Smooth muscle cell (in vitro differentiated cells): ENCODE data around the gene ALPL. TPM values are rescaled to one million over a fixed set of nuclear protein-coding genes. Genes with fewer than 3 reads are reported as not detected.

Experiments
- DNase-seq: peaks from one replicate; lab custom pipeline; 2025; ENCODE audit not compliant: unreplicated experiment; lab: John Stamatoyannopoulos, UW
- H2AFZ ChIP-seq: fragments of 200-600 bp; sonication (generic); 2 replicates; pipeline ENCODE4 v1.6.0; 2016; ENCODE audit warnings: antibody characterized with exemption, low read depth, mild to moderate bottlenecking
- H3F3A ChIP-seq: fragments of 200-600 bp; sonication (generic); 2 replicates; pipeline ENCODE4 v1.6.0; 2017; ENCODE audit warnings: antibody characterized with exemption, low read depth
- H3K27ac ChIP-seq: fragments of 200-600 bp; sonication (generic); 2 replicates; pipeline ENCODE4 v1.5.1; 2016; ENCODE audit warnings: low read depth, mild to moderate bottlenecking
- H3K27me3 ChIP-seq: fragments of 200-600 bp; sonication (generic); 2 replicates; pipeline ENCODE4 v1.6.1; 2016; ENCODE audit warnings: low read depth, mild to moderate bottlenecking
- H3K36me3 ChIP-seq: fragments of 200-600 bp; sonication (generic); 2 replicates; pipeline ENCODE4 v1.5.1; 2016; ENCODE audit warnings: low read depth
- H3K4me1 ChIP-seq: fragments of 200-600 bp; sonication (generic); 2 replicates; pipeline ENCODE4 v1.5.1; 2016; ENCODE audit warnings: low read depth
- H3K4me2 ChIP-seq: fragments of 200-600 bp; sonication (generic); 2 replicates; pipeline ENCODE4 v1.6.0; 2016; ENCODE audit warnings: mild to moderate bottlenecking
- H3K4me3 ChIP-seq: fragments of 200-600 bp; sonication (generic); 2 replicates; pipeline ENCODE4 v1.5.1; 2016; ENCODE audit warnings: mild to moderate bottlenecking
- H3K79me2 ChIP-seq: fragments of 200-600 bp; sonication (generic); 2 replicates; pipeline ENCODE4 v1.6.0; 2016; ENCODE audit warnings: low read depth, mild to moderate bottlenecking
- H3K9ac ChIP-seq: fragments of 200-600 bp; sonication (generic); 2 replicates; pipeline ENCODE4 v1.6.0; 2016; ENCODE audit warnings: low read depth
- H3K9me3 ChIP-seq: fragments of 200-600 bp; sonication (generic); replicated peaks from 2 replicates; pipeline ENCODE4 v1.5.1; 2016; ENCODE audit warnings: low read depth
- H4K20me1 ChIP-seq: fragments of 200-600 bp; sonication (generic); 2 replicates; pipeline ENCODE4 v1.6.0; 2016; ENCODE audit warnings: low read depth
- WGBS: methylation state at CpG from one replicate; pipeline ENCODE4 v1.1.7; 2016; ENCODE audit warnings: low lambda C conversion rate; 5-methylcytosine and 5-hydroxymethylcytosine counted together
- polyA plus RNA-seq: library from polyadenylated mRNA; unstranded; fragments of >200 nt; fragmentation: Nextera tagmentation; extraction: Ambion mirVana; gene quantifications from 2 replicates; pipeline ENCODE4 v1.2.1, GENCODE V29; 2016
- total RNA-seq: library from RNA; depleted of rRNA; stranded (reverse); fragments of >200 nt; gene quantifications from 2 replicates; pipeline ENCODE4 v1.2.3, GENCODE V29; 2014
- TF ChIP-seq, protein P1 (sequence below): fragments of 200-600 bp; sonication (generic); IDR thresholded peaks from 2 replicates; pipeline ENCODE4 v1.5.1; 2017; ENCODE audit warnings: borderline replicate concordance, mild to moderate bottlenecking, antibody characterized with exemption; ENCODE audit not compliant: insufficient read depth, poor library complexity, severe bottlenecking

Gene ALPL
- total and polyA plus RNA-seq, 2 experiments from 2014 or later = 4.6 to 8.3 TPM

DNA sequence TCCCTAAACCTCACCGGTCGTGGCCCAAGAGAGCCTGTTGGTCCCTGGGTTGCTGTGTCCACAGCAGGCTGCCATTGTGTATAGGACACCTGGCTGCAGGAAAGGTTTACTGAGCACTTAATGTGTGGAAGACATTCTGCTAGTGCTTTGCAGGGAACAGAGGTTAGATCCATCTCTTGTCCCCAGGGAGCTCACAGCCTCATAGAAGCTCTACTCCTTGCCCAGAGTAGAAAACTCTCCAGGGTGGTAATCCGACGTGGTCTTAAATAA, 16.9 kb upstream of the ALPL start:
- WGBS = 70% methylated on average over 4 of the region's 4 CpGs
- DNase-seq = no peak
- H3K9ac ChIP-seq = no peak overlapping the region
- H3K4me2 ChIP-seq = no peak overlapping the region
- H3K79me2 ChIP-seq = no peaks in the 10 kb centered on the region
- H3F3A ChIP-seq = no peaks in the 10 kb centered on the region
- H4K20me1 ChIP-seq = no peaks in the 10 kb centered on the region
- H3K4me1 ChIP-seq = no peaks in the 10 kb centered on the region
- no peak overlapping the region for H2AFZ ChIP-seq
- peaks cover 4% of the 10 kb centered on the region for H3K27me3 ChIP-seq
- H3K36me3 ChIP-seq = no peaks in the 10 kb centered on the region
- TF ChIP-seq, protein P1, sequence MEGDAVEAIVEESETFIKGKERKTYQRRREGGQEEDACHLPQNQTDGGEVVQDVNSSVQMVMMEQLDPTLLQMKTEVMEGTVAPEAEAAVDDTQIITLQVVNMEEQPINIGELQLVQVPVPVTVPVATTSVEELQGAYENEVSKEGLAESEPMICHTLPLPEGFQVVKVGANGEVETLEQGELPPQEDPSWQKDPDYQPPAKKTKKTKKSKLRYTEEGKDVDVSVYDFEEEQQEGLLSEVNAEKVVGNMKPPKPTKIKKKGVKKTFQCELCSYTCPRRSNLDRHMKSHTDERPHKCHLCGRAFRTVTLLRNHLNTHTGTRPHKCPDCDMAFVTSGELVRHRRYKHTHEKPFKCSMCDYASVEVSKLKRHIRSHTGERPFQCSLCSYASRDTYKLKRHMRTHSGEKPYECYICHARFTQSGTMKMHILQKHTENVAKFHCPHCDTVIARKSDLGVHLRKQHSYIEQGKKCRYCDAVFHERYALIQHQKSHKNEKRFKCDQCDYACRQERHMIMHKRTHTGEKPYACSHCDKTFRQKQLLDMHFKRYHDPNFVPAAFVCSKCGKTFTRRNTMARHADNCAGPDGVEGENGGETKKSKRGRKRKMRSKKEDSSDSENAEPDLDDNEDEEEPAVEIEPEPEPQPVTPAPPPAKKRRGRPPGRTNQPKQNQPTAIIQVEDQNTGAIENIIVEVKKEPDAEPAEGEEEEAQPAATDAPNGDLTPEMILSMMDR = no peak
- H3K4me3 ChIP-seq = no peak overlapping the region
- no peaks in the 10 kb centered on the region for H3K9me3 ChIP-seq
- no peak overlapping the region for H3K27ac ChIP-seq

DNA sequence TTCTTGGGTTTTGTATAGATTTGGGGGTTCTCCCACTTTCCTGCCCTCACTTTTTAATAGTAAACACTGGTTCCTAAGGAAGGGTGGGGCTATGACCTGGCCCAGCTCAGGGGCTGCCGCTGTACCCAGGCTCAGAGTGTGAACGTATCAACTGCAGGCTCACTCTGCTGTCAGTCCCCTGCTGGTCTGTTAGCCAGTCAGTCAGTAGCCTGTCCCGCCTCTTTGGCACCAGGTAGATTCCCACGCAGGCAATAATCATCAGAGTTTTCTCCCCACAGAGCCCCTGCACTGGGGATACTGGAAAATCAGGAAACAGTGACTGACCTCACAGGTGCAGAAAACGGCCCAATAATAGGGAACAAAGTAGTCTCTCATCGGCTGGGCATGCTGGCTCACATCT, 15.0 kb upstream of the ALPL start:
- 80% methylated on average over 6 of the region's 6 CpGs for WGBS
- Histone ChIP-seq H3K36me3 (no peaks in the 10 kb centered on the region), H3K79me2 (no peaks in the 10 kb centered on the region), H3K4me3 (no peak overlapping the region), H3K4me1 (no peaks in the 10 kb centered on the region), H2AFZ (no peak overlapping the region), H4K20me1 (no peaks in the 10 kb centered on the region), H3K27me3 (peaks cover 4% of the 10 kb centered on the region), H3K9me3 (no peaks in the 10 kb centered on the region), H3F3A (no peaks in the 10 kb centered on the region), H3K9ac (no peak overlapping the region), H3K27ac (no peak overlapping the region), H3K4me2 (no peak overlapping the region)
- TF ChIP-seq, protein P1 = no peak
- DNase-seq = no peak

DNA sequence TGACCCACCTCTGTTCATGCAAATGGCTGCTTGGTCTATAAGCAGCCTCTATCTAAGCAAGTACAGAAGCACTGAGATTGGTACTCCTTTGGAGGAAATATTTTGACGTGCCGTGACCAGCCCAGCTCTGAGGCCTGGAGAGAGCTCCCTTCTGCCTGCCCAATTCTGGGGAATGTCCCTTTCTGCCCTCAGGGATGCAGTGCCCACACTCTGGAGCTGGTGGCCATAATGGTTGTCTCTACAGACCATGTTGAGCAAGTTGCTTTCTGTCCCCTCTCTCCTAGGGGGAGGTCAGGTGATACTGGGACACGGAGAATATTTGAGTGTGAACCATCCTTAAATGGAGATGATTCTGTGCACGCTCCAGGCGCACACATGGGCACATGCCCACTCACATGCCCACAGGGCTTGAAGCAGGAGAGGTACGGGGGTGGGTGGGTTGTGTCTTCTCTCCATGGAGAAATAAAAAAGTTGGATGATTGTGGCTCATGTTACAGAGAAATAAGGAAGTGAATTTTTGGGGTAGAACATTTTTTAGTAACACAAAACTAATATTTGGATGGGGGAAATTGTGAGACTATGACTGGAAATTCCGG, 13.9 kb upstream of the ALPL start:
- DNase-seq = no peak
- Histone ChIP-seq H3K4me3 (no peak overlapping the region), H3K27me3 (peaks cover 4% of the 10 kb centered on the region), H3K9me3 (no peaks in the 10 kb centered on the region), H3K27ac (no peak overlapping the region), H3K4me2 (no peak overlapping the region), H3K79me2 (no peaks in the 10 kb centered on the region), H3K9ac (no peak overlapping the region), H3F3A (no peaks in the 10 kb centered on the region), H3K36me3 (no peaks in the 10 kb centered on the region), H4K20me1 (no peaks in the 10 kb centered on the region), H3K4me1 (no peaks in the 10 kb centered on the region), H2AFZ (no peak overlapping the region)
- WGBS = 89% methylated on average over 7 of the region's 7 CpGs
- TF ChIP-seq, protein P1 = no peak

DNA sequence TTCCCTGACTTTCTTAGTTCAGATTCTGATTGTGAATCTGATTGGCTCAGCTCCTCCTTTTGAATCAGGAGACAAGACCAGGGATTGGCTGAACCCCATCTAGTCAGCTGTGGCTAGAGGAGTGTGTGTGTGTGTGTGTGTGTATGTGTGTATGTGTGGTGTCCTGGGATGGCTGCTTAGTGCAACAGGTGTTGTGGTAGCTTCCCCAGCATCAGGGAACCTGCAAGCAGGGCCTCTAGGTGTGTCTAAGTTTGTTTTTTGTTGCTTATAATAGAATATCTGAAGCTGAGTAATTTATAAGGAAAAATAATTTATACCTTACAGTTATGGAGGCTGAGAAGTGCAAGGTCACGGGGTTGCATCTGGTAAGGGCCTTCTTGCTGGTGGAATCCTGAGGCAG, 13.2 kb upstream of the ALPL start:
- TF ChIP-seq, protein P1 = no peak
- peaks cover 4% of the 10 kb centered on the region for H3K27me3 ChIP-seq
- H3K9me3 ChIP-seq = no peaks in the 10 kb centered on the region
- no peak overlapping the region for H3K4me3 ChIP-seq
- H4K20me1 ChIP-seq = no peaks in the 10 kb centered on the region
- H3F3A ChIP-seq = no peaks in the 10 kb centered on the region
- H3K36me3 ChIP-seq = no peaks in the 10 kb centered on the region
- H3K27ac ChIP-seq = no peak overlapping the region
- H2AFZ ChIP-seq = no peak overlapping the region
- no peak for DNase-seq
- H3K79me2 ChIP-seq = no peaks in the 10 kb centered on the region
- H3K4me2 ChIP-seq = no peak overlapping the region
- no peaks in the 10 kb centered on the region for H3K4me1 ChIP-seq
- H3K9ac ChIP-seq = no peak overlapping the region
- WGBS = 75% methylated on average over 1 of the region's 1 CpG
